ENCODE results near the gene SLX1A. TPM values are rescaled to one million over a fixed set of nuclear protein-coding genes. Genes with fewer than 3 reads are reported as not detected.
"Not testable (repeated sequence)": the region's sequence is repeated elsewhere in the genome, so short reads cannot be mapped to it uniquely, and the experiment has no call there.

Gene SLX1A
- 3.8 and 13.4 TPM in 2 replicates for polyA plus RNA-seq (2011; rRNA removed)
- polyA minus RNA-seq (2011; rRNA and poly(A)+ RNA removed), result 1.5 and 2.0 TPM in 2 replicates

- H3K9me3 ChIP-seq (ENCODE audit: control insufficient read depth, insufficient read depth, low read length); CTCF ChIA-PET; DNase-seq (ENCODE audit: low read depth, low spot score): not testable (repeated sequence)
Measured at GRCh38 chr16:30193615-30194014, at the start of gene SLX1A, which contains the start of gene BOLA2B. SLX1A (plus strand) TSS chr16:30193875; CDS start chr16:30194085, 210 bp downstream. BOLA2B (minus strand) TSS chr16:30193666; CDS start chr16:30193595, 71 bp downstream.

GRCh38 chr16:30144017-30144416, 49.7 kb upstream of the SLX1A start:
- CTCF ChIA-PET, result no interaction called here
- POLR2A ChIA-PET, result no interaction called here
- peaks cover 4% of the 10 kb centered on the region; the same call in 1 of the 2 replicates for H3K9me3 ChIP-seq (ENCODE audit: control insufficient read depth, insufficient read depth, low read length)
- no peak overlapping the region for H3K27ac ChIP-seq (ENCODE audit: low read depth, low read length)
- no peak for TF ChIP-seq CTCF (IDR thresholded peaks at IDR 0.05; ENCODE audit: low read depth, low read length)
- DNase-seq (ENCODE audit: low read depth, low spot score), result no peak
- no peak overlapping the region for H3K4me3 ChIP-seq (ENCODE audit: low read depth, low read length)
- H3K27me3 ChIP-seq (ENCODE audit: control insufficient read depth, insufficient read depth, low read length), result peaks cover 4% of the 10 kb centered on the region

More at GRCh38 chr16:30193615-30194014, at the start of gene SLX1A, which contains the start of gene BOLA2B:
- POLR2A ChIA-PET; H3K27ac ChIP-seq (ENCODE audit: low read depth, low read length); H3K27me3 ChIP-seq (ENCODE audit: control insufficient read depth, insufficient read depth, low read length): not testable (repeated sequence)
- H3K4me3 ChIP-seq (ENCODE audit: low read depth, low read length), result peak within 1 kb of the TSS; percentile 58

GRCh38 chr16:30144917-30145316, 48.8 kb upstream of the SLX1A start:
- ChIA-PET CTCF (no interaction called here), POLR2A (no interaction called here)
- Histone ChIP-seq H3K27ac (ENCODE audit: low read depth, low read length) (no peak overlapping the region), H3K4me3 (ENCODE audit: low read depth, low read length) (no peak overlapping the region), H3K27me3 (ENCODE audit: control insufficient read depth, insufficient read depth, low read length) (peaks cover 4% of the 10 kb centered on the region), H3K9me3 (ENCODE audit: control insufficient read depth, insufficient read depth, low read length) (peaks cover 7% of the 10 kb centered on the region; the same call in 1 of the 2 replicates)
- no peak for DNase-seq (ENCODE audit: low read depth, low spot score)
- no peak for TF ChIP-seq CTCF (IDR thresholded peaks at IDR 0.05; ENCODE audit: low read depth, low read length)

GRCh38 chr16:30145657-30146056, 48.0 kb upstream of the SLX1A start:
- peaks cover 4% of the 10 kb centered on the region for H3K27me3 ChIP-seq (ENCODE audit: control insufficient read depth, insufficient read depth, low read length)
- no peak for DNase-seq (ENCODE audit: low read depth, low spot score)
- POLR2A ChIA-PET, result no interaction called here
- H3K4me3 ChIP-seq (ENCODE audit: low read depth, low read length), result no peak overlapping the region
- peaks cover 8% of the 10 kb centered on the region; the same call in 1 of the 2 replicates for H3K9me3 ChIP-seq (ENCODE audit: control insufficient read depth, insufficient read depth, low read length)
- H3K27ac ChIP-seq (ENCODE audit: low read depth, low read length), result no peak overlapping the region
- TF ChIP-seq CTCF (IDR thresholded peaks at IDR 0.05; ENCODE audit: low read depth, low read length), result no peak
- CTCF ChIA-PET, result no interaction called here

GRCh38 chr16:30147843-30148510, 45.7 kb upstream of the SLX1A start:
- H3K27ac ChIP-seq (ENCODE audit: low read depth, low read length), result no peak overlapping the region
- TF ChIP-seq CTCF (IDR thresholded peaks at IDR 0.05; ENCODE audit: low read depth, low read length), result no peak
- H3K4me3 ChIP-seq (ENCODE audit: low read depth, low read length), result no peak overlapping the region
- ChIA-PET POLR2A (no interaction called here), CTCF (interaction anchor here (0.5 to 1.0 kb wide), 2 partner anchors 56 to 107 kb away, joined by 3 read pairs; no protein-coding TSS in a partner anchor)
- H3K9me3 ChIP-seq (ENCODE audit: control insufficient read depth, insufficient read depth, low read length), result peaks cover 8% of the 10 kb centered on the region; the same call in 1 of the 2 replicates
- no peak for DNase-seq (ENCODE audit: low read depth, low spot score)
- peaks cover 4% of the 10 kb centered on the region for H3K27me3 ChIP-seq (ENCODE audit: control insufficient read depth, insufficient read depth, low read length)
